ENCODE data around the gene CCDC13.

Gene CCDC13

DNA sequence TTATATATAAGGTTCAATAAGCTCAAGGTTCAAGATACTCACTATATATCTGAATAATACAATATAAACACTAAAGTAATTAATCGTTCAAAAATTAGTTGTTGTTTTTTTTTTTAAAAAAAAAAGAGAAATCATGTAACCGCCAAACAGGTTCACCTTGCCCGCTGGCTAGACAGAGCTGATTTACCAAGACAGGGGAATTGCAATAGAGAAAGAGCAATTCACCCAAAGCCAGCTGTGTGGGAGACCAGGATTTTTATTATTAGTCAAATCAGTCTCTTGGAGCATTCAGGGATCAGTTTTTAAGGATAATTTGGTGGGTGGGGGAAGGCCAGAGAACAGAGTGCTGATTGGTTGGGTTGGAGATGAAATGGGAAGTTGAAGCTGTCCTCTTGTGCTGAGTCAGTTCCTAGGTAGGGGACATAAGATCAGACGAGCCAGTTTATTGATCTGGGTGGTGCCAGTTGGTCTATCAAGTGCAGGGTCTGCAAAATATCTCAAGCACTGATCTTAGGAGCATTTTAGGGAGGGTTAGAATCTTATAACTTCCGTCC lies 23.4 kb upstream of the CCDC13 start:
- no peak for DNase-seq (ENCODE audit: low read depth)

DNA sequence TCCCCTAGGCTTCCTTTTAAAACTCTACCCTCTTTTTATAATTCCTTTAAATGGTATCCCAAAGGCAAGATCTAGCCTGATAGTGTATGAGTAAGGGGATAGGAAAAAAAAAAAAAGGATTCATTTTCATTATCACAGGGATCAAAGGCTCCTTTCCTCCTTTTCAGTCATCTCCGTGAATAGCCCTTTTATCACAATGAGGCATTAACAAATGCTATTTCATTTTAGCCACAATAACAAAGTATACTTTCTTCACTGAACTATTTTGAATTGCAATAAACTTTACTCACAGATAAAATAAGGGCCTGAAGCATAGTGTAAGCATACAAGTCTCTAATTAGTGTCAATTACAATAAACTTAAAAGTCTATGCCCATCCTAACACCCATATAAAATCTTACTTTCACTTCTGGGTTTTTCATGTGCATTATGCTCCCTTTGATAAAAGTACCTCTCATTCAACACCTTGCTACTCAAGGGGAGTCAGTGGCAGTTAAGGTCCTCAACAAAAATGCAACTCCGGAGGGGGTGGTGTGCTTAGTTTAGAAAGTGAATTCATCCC lies 22.6 kb upstream of the CCDC13 start:
- DNase-seq (ENCODE audit: low read depth) = no peak

DNA sequence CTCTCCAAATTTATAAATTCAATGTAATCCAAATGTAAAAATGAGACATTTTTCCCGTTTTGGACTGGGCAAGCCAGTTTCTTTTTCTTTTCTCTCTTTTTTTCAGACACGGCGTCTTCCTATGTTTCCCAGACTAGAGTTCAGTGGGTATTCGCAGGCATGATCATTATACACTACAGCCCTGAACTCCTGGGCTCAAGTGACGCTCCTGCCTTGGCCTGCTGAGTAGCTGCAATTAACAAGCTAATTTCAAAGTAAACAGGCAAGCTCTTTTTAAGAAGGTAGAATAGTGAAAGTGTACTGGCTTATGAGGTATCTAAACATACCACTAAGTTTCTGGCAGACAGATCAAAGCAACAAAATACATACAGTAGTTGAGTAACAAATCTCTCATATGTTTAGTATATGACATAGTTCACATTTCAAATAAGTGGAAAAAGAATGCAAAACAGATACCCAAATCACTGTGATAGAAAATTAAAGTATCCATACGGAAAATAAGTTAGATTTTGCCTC lies 17.7 kb upstream of the CCDC13 start:
- no peak for DNase-seq (ENCODE audit: low read depth)

DNA sequence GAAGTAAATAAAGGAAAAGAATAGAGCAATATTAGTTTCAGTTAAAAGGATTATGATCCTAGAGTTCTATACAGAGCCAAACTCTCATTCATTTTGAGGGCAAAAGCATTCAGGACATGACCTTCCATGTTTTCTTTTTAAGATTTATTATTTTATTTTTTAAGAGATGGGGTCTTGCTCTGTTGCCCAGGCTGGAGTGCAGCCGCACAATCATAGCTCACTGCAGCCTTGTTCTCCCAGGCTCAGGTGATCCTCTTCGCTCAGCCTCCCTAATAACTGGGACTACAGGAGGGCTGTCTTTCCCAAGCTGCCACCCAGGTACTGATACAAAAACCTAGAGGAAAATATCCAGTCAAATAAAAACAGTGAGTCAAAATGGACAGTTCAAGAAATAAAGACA lies 13.6 kb upstream of the CCDC13 start:
- DNase-seq (ENCODE audit: low read depth) = no peak

DNA sequence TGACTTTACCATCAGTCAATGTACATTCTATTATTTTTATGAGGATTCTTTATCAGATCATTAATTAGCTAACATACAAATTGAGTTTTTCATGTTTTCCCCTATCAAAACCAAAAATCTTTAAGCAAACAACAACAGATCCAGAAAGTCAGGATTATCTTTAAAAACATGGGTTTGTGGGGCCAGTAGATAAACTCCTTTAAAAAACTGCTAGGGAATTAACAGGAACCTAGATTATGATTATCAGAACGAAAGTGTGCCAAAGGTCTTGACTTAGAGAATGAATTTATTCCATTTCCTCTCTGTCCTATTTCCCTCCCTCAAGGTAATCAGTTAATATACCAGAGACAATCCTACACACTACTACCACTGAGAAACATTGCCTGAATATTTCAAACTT lies 13.2 kb upstream of the CCDC13 start:
- no peak for DNase-seq (ENCODE audit: low read depth)

DNA sequence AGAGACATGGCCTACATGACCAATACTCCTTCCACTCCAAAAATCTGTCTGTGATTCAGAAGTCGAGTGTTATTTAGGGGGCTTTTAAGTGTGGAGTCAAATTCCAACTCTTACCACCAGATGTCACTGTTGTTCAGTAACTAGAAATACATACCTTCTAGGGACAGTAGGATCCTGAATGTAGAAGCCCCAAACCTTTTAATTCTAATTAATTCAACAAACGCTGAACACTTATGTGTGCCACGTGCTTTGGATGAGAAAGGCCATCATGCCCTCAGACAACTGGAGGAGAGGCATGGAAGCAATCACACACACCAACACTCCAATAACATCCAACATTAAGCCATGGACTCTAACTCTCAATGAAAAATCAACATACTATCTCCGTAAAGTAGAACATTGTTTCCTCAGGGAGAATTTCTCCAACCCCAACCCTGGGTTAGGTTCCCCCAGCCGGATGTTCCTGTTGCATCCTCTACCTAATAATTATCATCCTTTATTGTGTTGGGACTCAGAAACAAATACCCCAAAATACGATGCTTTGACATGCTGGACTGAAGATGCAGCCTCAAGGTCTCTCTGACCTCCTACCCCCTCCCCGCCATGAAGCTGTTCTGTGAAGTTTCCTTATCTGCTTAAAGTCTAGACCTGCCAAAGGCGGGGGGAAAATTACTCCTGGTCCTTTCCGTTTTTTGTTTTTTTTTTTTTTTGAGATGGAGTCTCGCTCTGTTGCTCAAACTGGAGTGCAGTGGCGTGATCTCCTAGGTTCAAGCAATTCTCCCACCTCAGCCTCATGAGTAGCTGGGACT lies 8.0 kb upstream of the CCDC13 start:
- DNase-seq (ENCODE audit: low read depth) = peak; percentile 77

DNA sequence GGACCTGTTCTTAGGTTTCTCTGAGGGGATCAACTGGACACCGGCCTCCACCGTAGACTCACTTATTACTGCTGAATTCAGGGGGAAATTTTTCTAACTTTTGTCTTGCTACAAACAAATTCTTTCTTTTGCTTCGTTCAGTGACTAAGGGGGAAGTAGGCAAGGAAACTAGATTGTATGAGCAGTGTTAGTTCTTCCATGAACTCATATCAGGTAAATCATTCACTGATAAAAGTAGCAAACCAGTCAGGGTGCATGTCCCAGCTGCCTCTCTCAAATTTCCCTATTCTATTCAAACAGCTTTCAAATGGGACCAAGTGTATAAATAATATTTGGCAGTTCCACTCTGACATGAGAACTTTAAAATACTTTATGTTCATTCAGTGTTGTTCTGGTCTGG lies 7.3 kb upstream of the CCDC13 start:
- DNase-seq (ENCODE audit: low read depth) = no peak

DNA sequence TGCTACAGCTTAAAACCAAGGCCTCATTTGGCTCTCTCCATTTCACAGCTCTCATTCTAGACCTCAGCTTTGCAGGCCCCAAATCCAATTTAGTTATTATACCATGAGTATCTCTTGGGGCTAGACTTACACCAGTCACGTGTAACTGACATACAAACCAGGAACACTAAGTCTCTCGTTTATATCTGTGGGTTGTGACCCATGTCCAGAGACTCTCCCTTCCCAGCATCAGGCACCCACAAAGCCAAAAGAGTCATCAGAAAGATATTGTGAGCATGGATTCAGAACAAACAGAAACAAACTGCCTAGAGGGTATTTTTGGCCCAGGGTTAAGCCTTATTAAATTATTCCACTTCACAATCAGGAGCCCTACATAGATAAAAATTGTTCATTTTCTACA lies 5.6 kb upstream of the CCDC13 start:
- DNase-seq (ENCODE audit: low read depth) = peak; percentile 98

DNA sequence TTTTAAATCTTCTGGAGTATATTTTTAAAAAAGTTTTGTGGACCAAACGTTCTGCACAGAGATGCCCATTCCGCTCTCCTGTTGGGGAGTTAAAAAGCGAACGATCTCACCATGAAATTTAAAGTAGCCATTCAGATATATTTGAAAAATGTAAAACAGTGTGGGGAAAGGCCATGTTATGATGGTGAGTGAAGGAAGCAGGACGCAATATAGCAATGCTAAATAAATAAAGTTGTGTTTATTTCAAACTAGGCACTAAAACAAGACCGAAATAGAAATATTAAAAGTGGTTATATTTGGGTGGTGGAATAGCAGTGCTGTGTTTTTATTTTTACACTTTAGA lies 327 bp upstream of the CCDC13 start:
- no peak for DNase-seq (ENCODE audit: low read depth)

DNA sequence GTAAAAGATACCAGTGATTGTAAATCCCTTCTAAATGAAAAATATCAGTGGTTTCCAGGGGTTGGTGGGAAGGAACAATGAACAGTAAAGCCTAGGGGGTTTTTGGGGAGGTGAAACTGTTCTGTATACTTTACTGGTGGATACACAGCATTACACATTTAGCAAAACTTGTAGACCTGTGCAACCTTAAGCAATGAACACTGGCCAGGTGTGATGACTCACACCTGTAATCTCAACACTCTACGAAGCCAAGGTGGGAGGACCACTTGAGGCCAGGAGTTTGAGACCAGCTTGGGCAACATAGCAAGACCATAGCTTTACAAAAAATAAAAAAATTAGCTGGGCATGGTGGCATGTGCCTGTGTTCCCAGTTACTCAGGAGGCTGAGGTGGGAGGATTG lies 1.8 kb downstream of the CCDC13 start:
- no peak for DNase-seq (ENCODE audit: low read depth)

DNA sequence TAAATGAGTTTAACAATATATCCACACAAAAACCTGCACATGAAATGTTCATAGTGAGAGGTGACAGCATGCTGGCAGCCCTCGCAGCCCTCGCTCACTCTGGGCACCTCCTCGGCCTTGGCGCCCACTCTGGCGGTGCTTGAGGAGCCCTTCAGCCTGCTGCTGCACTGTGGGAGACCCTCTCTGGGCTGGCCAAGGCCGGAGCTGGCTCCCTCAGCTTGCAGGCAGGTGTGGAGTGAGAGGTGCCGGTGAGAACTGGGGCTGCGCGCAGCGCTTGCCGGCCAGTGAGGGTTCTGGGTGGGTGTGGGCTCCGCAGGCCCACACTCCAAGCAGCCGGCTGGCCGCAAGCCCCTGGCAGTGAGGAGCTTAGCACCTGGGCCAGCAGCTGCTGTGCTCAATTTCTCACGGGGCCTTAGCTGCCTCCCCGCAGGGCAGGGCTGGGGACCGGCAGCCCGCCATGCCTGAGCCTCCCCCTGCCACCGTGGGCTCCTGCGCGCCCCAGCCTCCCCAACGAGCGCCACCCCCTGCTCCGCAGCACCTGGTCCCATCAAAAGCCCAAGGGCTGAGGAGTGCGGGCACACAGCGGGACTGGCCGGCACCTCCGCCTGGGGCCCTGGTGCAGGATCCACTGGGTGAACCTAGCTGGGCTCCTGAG lies 3.4 kb downstream of the CCDC13 start:
- DNase-seq (ENCODE audit: low read depth) = no peak

DNA sequence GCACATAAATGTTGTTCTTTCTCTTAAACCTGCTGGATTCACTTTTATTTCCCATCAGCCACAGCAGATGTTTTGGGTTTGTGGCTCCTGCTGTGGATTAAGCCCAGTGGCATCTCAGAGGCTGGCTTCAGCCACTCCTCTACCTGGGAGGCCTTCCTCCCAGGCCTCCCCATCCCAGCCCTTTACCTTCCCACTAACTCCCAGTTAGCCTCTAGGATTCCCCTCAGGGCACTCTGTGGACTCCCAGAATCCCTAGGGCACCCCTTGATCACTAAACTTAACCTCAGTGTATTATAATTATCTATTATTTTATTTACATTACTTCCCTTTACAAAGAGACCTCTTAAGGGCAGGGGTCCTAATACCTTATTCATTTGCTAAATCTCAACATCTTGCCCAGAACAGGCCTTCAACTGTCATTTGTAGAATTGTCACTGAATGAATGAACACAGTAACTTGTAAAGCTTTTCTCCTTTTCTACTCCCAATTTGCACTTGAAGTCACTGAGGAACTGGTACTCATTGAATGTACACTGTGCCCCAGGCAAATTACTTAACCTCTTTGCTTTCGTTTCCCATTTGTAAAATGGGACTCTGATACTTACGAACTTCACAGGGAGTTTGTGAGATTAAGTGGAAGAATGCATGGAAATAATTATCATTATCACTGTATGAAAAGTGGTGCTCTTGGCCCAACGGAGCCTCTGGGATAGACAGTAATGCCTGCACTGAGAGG lies 8.3 kb downstream of the CCDC13 start:
- no peak for DNase-seq (ENCODE audit: low read depth)

DNA sequence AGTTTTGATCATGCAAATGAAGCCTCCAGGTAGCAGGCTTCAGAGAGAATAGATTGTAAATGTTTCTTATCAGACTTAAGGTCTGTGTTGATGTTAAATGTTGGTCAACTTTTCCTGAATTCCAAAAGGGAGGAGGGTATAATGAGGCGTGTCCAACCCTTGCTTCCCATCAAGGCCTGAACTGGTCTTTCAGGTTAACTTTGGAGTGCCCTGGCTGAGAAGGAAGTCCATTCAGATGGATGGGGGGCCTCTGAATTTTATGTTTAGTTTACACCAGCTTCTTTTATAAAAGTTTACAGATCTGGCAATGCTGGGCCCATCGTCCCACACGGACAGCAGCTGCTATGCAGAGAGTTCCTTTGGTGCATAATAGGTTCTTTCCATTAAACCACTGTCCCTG lies 8.9 kb downstream of the CCDC13 start:
- no peak for DNase-seq (ENCODE audit: low read depth)

DNA sequence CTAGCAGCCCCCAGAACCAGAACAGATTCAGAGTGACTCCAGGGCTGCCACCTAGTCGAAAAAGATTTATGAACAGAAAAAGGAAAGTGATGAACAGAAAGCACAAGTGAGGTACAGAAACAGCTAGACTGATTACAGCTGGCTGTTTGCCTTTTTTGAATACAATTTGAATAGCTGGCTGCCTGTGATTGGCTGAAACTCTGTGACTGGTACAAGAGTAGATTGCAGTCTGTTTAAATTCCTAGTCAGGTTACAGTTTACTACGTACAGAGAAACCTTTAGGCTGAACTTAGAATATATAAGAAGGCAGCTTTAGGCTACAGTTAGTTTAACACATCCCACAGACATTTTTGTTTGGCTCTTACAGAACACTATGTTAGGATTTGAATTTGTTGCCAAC lies 10.0 kb downstream of the CCDC13 start:
- peak; percentile 81 for DNase-seq (ENCODE audit: low read depth)

DNA sequence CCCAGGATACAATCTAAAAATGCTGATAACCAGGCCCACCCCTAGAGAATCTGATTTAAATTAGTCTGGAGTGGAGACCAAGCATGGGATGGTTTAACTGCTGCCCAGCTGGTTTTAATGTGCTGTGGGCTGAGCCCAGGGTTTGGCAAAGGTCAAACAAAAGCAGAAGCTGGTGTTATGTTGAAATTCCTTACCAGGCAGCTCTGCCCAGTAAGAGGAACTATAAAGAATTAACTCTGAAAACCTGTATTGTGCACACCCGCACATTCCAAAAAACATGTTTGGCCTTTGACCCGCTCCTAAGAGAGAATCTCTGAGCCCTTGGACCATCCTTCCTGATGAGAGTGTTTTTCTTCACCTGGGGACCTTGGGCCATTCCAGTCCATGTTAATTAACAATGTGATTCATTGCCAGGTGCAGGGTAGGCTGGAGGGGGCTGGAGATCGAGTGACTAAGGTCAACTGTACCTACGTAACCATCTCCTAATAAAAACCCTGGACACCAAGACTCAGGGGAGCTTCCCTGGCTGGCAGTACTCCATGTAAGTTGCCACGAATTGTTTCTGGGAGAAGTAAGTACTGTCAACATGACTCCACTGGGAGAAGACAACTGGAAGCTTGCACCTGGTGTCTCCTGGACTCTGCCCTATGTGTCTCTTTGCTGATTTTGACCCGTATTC lies 10.9 kb downstream of the CCDC13 start:
- DNase-seq (ENCODE audit: low read depth) = peak; percentile 91

DNA sequence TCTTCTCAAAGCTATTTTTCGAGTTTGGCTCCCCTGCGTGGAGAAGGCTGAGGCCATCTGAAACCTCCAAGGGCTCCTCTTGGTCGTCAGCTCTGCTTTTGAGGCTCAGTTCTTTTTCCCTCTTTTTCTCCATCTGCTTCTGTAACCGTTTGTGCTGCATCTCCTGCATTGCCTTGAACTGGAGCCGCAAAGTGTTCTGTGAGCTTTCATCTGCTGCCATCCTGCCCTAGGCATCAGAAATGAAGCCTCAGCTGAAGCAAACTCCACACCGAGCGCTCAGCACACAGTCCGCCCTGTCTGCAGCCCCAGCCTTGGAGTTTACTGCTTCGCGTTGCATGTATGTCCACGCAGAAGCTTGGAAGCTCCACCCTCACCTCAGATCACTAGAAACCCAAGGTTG lies 14.9 kb downstream of the CCDC13 start:
- DNase-seq (ENCODE audit: low read depth) = no peak

DNA sequence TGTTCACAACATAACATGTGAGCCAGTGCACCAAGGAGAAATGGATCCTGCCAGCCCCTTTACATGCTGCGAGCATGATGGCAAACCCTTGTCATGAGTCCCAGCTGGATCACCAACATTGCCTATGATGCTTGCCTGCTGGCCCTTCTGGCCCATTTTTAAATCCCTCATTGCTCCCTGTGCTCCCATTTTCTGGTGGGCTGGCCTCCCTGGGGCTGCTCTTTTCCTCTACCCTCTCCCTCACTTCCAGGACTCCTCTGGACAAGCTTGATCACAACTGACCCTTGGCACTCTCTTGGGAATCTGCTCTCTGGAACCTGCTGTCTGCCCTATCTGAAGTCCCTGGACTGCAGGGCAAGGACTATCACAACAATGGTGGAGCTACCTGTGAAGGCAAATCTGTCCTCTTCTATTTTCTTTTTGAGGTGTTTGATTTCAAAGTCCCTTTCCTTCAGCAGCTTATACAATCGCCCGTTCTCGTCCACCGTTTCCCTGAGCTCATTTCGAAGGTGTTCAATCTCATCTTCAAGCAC lies 16.3 kb downstream of the CCDC13 start:
- DNase-seq (ENCODE audit: low read depth) = no peak

DNA sequence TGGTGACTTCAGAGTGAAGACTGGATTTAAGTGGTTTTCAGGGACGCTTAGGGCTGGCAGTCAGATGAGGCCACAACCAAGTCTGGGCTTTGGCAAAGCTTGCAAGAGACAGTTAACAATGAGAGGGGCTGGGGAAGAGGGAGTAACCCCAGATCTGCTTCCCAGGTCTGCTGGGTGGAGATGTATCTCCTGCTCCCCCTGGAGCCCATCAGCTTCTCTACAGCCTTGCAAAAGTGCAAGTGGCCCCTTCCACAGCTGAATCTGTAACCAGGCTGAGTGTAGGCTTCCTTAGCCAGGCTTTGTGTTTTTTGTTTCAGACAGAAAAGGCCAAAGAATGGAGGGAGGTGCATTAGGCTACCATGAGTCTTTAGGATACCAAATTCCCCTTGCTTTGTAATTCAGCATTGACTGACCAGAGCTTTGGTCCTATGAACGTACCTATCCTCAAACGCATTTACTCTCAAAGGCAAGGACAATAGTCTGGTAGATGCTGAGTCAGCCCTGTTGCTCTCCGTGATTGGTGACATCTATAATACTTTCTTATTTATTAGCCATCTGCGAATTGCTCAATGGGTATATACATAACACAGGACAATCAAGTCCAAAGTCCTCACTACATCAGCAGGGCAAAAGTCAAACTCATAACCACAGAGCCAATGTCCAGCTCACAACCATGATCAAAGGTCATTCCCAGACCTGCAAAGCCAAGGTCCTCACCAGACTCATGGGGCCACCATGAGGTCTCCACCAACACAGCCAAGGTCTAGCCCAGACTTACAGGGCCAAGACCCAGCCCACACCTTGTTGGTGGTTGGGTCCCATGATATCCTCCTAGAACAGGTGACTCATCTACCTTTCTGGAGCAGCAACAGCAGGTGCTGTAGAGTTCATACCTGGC lies 17.1 kb downstream of the CCDC13 start:
- DNase-seq (ENCODE audit: low read depth) = peak; percentile 52

DNA sequence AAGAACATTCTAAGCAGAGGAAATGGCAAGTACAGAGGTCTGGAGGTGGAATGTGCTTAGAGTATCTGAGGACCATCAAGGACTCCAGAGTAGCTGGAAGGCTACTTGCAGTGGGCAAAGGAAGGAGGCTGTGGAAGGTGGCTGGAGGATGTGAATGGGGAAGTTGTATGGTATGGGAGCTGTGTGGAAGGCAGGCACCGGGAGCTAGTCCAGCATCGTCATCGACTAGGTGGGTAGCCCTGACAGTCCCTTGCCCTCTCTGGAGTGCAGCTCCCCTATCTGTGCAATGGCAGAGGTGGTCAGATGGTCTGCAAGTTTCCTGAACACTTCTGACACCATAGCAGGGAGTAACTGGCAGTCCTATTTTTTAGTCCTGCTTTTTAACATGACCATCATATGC lies 19.3 kb downstream of the CCDC13 start:
- no peak for DNase-seq (ENCODE audit: low read depth)

DNA sequence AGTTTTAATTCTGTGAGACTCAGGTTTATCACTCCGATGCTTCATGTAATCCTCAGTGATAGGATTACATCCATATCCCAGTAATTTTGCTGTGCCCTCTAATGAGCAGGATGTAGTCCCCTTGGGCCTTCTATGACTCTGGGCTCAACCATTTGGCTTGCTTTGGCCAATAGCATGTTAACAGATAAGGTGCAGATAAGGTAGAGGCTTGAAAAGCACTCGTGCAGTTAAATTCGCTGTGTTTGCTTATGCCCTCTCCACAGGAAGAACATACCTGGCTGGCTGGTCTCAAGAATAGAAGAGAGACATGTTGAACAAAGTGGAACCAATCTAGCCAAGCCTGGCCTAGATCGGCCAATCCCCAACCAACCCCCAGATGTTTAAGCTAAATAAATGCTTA lies 20.1 kb downstream of the CCDC13 start:
- DNase-seq (ENCODE audit: low read depth) = no peak

DNA sequence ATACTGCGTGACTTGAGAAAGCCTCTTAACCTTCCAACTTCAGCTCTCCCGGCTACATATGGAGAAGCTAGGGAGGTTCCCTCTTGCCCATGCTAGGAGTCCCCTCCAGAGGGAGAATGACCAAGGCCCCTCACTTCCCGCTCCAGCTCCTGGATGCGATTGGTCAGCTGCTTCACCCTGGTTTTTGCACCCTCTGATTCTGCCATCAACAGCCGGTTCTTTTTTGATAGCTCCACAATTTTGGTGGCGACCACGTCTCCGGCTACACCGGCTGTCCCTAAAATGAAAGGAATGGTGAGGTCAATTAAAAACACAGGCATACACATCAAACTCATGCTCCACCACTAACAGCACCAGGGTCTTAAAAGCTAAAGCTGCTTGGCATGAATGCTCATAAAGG lies 20.6 kb downstream of the CCDC13 start:
- no peak for DNase-seq (ENCODE audit: low read depth)

All from fibroblast of gingiva (primary cell).